IMR-90 (cell line): Measurements from ENCODE around the gene DUSP28. TPM values are rescaled to one million over a fixed set of nuclear protein-coding genes. Genes with fewer than 3 reads are reported as not detected.

Source experiments
- ATAC-seq: fragments of 200-7000 bp; cut with Tn5 transposase; 2 replicates; pipeline ENCODE4 v1.9.1; 2020; ENCODE audit warnings: low read depth, mild to moderate bottlenecking, moderate library complexity
- BruUV-seq: library from RNA; stranded (reverse); fragments of 400-500 nt; replicated peaks from 2 replicates; lab custom pipeline; 2021; lab: Mats Ljungman, UMichigan
- CTCF ChIA-PET: fragments of 300-600 bp; formaldehyde crosslinking; extraction: SDS; loops from one replicate; lab custom pipeline; 2021; ENCODE audit warnings: antibody characterized with exemption; lab: Yijun Ruan, JAX
- POLR2A ChIA-PET: fragments of 300-600 bp; sonication (Branson Sonifier 250); formaldehyde crosslinking; loops from one replicate; lab custom pipeline; 2022; ENCODE audit warnings: antibody characterized with exemption; ENCODE audit not compliant: unreplicated experiment; lab: Charles Lee
- DNase-seq: peaks from one replicate; pipeline ENCODE4 v3.0.0; 2013
- H2AFZ ChIP-seq: replicated peaks from 2 replicates; pipeline ENCODE3; 2013; ENCODE audit warnings: low read length, mild to moderate bottlenecking; ENCODE audit not compliant: poor library complexity
- H2AK5ac ChIP-seq: 2 replicates; pipeline ENCODE4 v1.6.1; 2013; ENCODE audit warnings: low read depth, low read length, inconsistent platforms
- H2AK9ac ChIP-seq: replicated peaks from 2 replicates; pipeline ENCODE3; 2013; ENCODE audit warnings: mild to moderate bottlenecking, low read depth, low read length, moderate library complexity; ENCODE audit not compliant: poor library complexity
- H2BK120ac ChIP-seq: 2 replicates; pipeline ENCODE4 v1.6.1; 2013; ENCODE audit warnings: low read depth, low read length, inconsistent platforms
- H2BK15ac ChIP-seq: 3 replicates; pipeline ENCODE4 v1.6.1; 2013; ENCODE audit warnings: low read depth, low read length, inconsistent platforms
- H2BK20ac ChIP-seq: 2 replicates; pipeline ENCODE4 v1.6.1; 2013; ENCODE audit warnings: low read depth, mild to moderate bottlenecking, inconsistent platforms, low read length, moderate library complexity
- H2BK5ac ChIP-seq: 2 replicates; pipeline ENCODE4 v1.6.1; 2013; ENCODE audit warnings: mild to moderate bottlenecking, low read depth, low read length, inconsistent platforms; ENCODE audit not compliant: poor library complexity, severe bottlenecking
- H3K14ac ChIP-seq: replicated peaks from 2 replicates; pipeline ENCODE4 v1.6.1; 2013; ENCODE audit warnings: low read depth, low read length, inconsistent platforms
- H3K18ac ChIP-seq: 2 replicates; pipeline ENCODE4 v1.6.1; 2013; ENCODE audit warnings: low read depth, low read length, control low read depth
- H3K23ac ChIP-seq: 2 replicates; pipeline ENCODE4 v1.6.1; 2013; ENCODE audit warnings: low read depth, low read length, inconsistent platforms
- H3K27ac ChIP-seq: 2 replicates; pipeline ENCODE4 v1.5.1; 2013; ENCODE audit warnings: mild to moderate bottlenecking, control low read depth, low read length; ENCODE audit not compliant: insufficient read depth
- H3K27me3 ChIP-seq: 2 replicates; pipeline ENCODE4 v1.6.1; 2013; ENCODE audit warnings: low read length; ENCODE audit not compliant: control insufficient read depth, insufficient read depth
- H3K36me3 ChIP-seq: 2 replicates; pipeline ENCODE4 v1.6.1; 2013; ENCODE audit warnings: low read length, mixed read lengths; ENCODE audit not compliant: control insufficient read depth, insufficient read depth
- H3K4ac ChIP-seq: 2 replicates; pipeline ENCODE4 v1.6.1; 2013; ENCODE audit warnings: low read depth, low read length, inconsistent platforms
- H3K4me1 ChIP-seq: 2 replicates; pipeline ENCODE4 v1.6.1; 2013; ENCODE audit warnings: low read length, mixed read lengths; ENCODE audit not compliant: control insufficient read depth, insufficient read depth
- H3K4me2 ChIP-seq: 2 replicates; pipeline ENCODE4 v1.6.1; 2013; ENCODE audit warnings: low read depth, mild to moderate bottlenecking, control low read depth, low read length, moderate library complexity
- H3K4me3 ChIP-seq: 2 replicates; pipeline ENCODE4 v1.5.1; 2013; ENCODE audit warnings: low read depth, mild to moderate bottlenecking, control low read depth, low read length, moderate library complexity; ENCODE audit not compliant: insufficient read depth
- H3K56ac ChIP-seq: 2 replicates; pipeline ENCODE4 v1.6.1; 2013; ENCODE audit warnings: low read length, inconsistent platforms; ENCODE audit not compliant: insufficient read depth; ENCODE audit errors: extremely low read depth
- H3K79me1 ChIP-seq, 2 experiments: 2 replicates each; pipeline ENCODE4 v1.6.1; 2013; ENCODE audit warnings: low read length in 2 of 2, inconsistent platforms in 1 of 2, low read depth in 1 of 2
- H3K9ac ChIP-seq: 2 replicates; pipeline ENCODE4 v1.6.1; 2013; ENCODE audit warnings: low read depth, low read length, control low read depth
- H3K9me1 ChIP-seq: 2 replicates; pipeline ENCODE4 v1.6.1; 2013; ENCODE audit warnings: low read length, inconsistent platforms; ENCODE audit not compliant: insufficient read depth
- H3K9me3 ChIP-seq: 2 replicates; pipeline ENCODE4 v1.6.1; 2013; ENCODE audit warnings: low read length; ENCODE audit not compliant: control insufficient read depth, insufficient read depth
- H4K20me1 ChIP-seq: 2 replicates; pipeline ENCODE4 v1.6.1; 2013; ENCODE audit warnings: low read length, inconsistent platforms; ENCODE audit not compliant: insufficient read depth
- H4K5ac ChIP-seq: 2 replicates; pipeline ENCODE4 v1.6.1; 2013; ENCODE audit warnings: mild to moderate bottlenecking, low read depth, low read length, control low read depth
- H4K8ac ChIP-seq, 2 experiments: 2 replicates each; pipeline ENCODE4 v1.6.1; 2013; ENCODE audit warnings: low read depth in 2 of 2, low read length in 2 of 2, control low read depth in 1 of 2, inconsistent platforms in 1 of 2
- H4K91ac ChIP-seq: 2 replicates; pipeline ENCODE4 v1.6.1; 2013; ENCODE audit warnings: low read depth, low read length, inconsistent platforms; ENCODE audit not compliant: insufficient read depth
- CEBPB ChIP-seq: IDR thresholded peaks from 2 replicates; pipeline ENCODE4 v1.6.1; 2012; ENCODE audit warnings: low read depth, low read length, improper control_type of control experiment
- MAFK ChIP-seq: IDR thresholded peaks from 2 replicates; pipeline ENCODE4 v1.6.1; 2012; ENCODE audit warnings: low read depth, low read length, improper control_type of control experiment
- NFE2L2 ChIP-seq: fragments of 150-350 bp; IDR thresholded peaks from 2 replicates; pipeline ENCODE4 v1.6.1; 2016; ENCODE audit warnings: low read depth, mild to moderate bottlenecking, low read length
- POLR2A ChIP-seq: IDR thresholded peaks from 2 replicates; pipeline ENCODE4 v1.6.1; 2012; ENCODE audit warnings: mild to moderate bottlenecking, low read depth, low read length
- RCOR1 ChIP-seq: IDR thresholded peaks from 2 replicates; pipeline ENCODE4 v1.6.1; 2012; ENCODE audit warnings: mild to moderate bottlenecking, low read length, improper control_type of control experiment; ENCODE audit not compliant: insufficient replicate concordance
- WGBS, 2 experiments: methylation state at CpG; one replicate each; pipeline versions ENCODE4 v1.1.5 to v1.1.7; 2013; ENCODE audit warnings: missing lambda C conversion rate in 2 of 2; ENCODE audit not compliant: insufficient read length in 1 of 2; ENCODE audit errors: extremely low coverage in 2 of 2; 5-methylcytosine and 5-hydroxymethylcytosine counted together
- dilution Hi-C: fragments of 300-500 bp; cut with HindIII; formaldehyde crosslinking; loops from one replicate; pipeline ENCODE4 v1.14.3; 2018; ENCODE audit warnings: low sequenced_read_pairs; ENCODE audit not compliant: unreplicated experiment
- in situ Hi-C: fragments of 300-500 bp; cut with MboI; formaldehyde crosslinking; loops from 3 replicates; pipeline ENCODE4 v1.14.3; 2019; ENCODE audit warnings: low sequenced_read_pairs, inconsistent platforms, mixed read lengths
- intact Hi-C: fragments of 100-400 bp; cut with micrococcal nuclease; formaldehyde crosslinking; loops from 2 replicates; pipeline ENCODE4 v1.10.0; 2022
- polyA plus RNA-seq, 3 experiments: library from polyadenylated mRNA; depleted of rRNA; stranded (reverse); fragments of >200 nt; gene quantifications; 2 replicates each; pipeline ENCODE4 v1.2.3, GENCODE V29; 2012; ENCODE audit warnings: low replicate concordance in 1 of 3
- total RNA-seq: library from RNA; depleted of rRNA; stranded (reverse); fragments of >200 nt; gene quantifications from 2 replicates; pipeline ENCODE4 v1.2.3, GENCODE V29; 2012
- TF ChIP-seq, protein P1 (sequence below): fragments of 150-350 bp; IDR thresholded peaks from 2 replicates; pipeline ENCODE4 v1.6.1; 2016; ENCODE audit warnings: low read depth, mild to moderate bottlenecking, low read length, moderate library complexity, borderline replicate concordance

Gene DUSP28
- total and polyA plus RNA-seq, 2 of the 4 experiments (the other 2 are of a cell fraction), result 1.1 to 3.3 TPM

DNA sequence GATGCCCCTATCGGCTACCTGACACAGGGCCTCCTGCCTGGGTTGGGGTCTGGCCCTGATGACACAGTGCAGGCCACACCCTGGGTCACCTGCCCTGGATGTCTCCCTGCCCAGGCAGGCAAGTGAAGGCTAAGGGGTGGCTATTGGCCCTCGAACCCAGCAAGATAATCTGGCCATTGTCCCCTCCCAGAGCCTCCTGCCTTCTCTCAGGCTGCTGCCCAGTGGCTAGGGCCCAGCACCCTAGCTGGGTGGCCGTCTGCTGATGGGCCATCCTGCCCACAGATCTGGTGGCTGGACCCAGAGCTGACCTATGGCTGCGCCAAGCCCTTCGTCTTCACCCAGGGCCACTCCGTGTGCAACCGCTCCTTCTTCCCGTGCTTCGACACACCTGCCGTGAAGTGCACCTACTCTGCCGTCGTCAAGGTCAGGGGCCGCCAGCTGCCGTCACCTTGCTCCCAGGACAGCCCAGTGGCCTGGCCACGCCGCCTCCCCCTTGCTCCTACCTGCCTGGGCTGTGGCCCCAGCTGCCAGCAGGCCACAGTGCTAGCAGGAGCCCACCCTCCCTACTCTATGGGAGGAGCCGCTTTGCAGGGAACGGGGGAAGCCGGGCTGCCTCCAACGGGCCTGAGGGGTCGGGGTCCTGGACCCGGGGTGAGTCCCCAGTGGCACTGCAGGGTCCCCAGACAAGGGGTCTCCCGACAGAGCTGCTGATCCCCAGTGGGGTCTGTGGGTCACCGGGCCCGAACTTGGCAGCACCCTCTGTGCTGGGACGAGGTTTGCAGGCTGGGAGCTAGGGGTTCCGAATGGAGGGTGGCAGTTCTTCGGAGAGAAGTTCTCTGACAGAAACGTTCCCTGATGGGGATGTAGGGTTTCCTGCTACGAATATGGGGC lies 12.2 kb downstream of the DUSP28 start (continued):
- no peak for TF ChIP-seq MAFK

DNA sequence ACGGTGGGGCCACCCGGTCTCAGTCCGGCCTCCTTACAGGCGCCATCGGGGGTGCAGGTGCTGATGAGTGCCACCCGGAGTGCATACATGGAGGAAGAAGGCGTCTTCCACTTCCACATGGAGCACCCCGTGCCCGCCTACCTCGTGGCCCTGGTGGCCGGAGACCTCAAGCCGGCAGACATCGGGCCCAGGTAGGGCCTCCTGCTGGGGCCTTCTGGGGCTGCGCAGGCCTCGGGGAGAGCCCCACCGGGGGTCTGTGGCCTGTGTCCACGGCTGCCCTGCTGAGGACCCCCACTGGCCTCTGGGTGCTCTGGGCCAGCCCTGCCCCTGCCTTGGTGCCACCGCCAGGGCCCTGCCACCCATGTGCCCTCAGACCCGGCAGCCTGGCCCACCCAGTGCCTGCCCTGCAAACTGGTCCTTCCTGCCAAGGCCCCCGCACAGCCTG lies 12.9 kb downstream of the DUSP28 start:
- peaks cover 7% of the 10 kb centered on the region for H3K4me1 ChIP-seq
- dilution Hi-C loops, result no loop called here
- no peak overlapping the region for H3K9ac ChIP-seq
- H2AK5ac ChIP-seq, result no peak overlapping the region
- no peak overlapping the region for H2BK5ac ChIP-seq
- in situ Hi-C loops, result no loop called here
- no peak overlapping the region for H3K56ac ChIP-seq
- WGBS, 2 experiments, result 92% methylated on average over 16 of the region's 20 CpGs; no CpG with 5 or more reads in 1 of the 2 experiments
- no peak overlapping the region for H4K8ac ChIP-seq
- H4K5ac ChIP-seq, result no peak overlapping the region
- intact Hi-C loops, result no loop called here
- H3K27ac ChIP-seq, result no peak overlapping the region
- no peak overlapping the region for H2AK9ac ChIP-seq
- H3K79me1 ChIP-seq, result peaks cover 7 to 35% of the 10 kb centered on the region in 2 experiments; a peak in 3 of 4 replicates
- DNase-seq (no peak), ATAC-seq (no peak)
- no peaks in the 10 kb centered on the region for H3K9me3 ChIP-seq
- no peak overlapping the region for H2BK15ac ChIP-seq
- H2AFZ ChIP-seq, result peak overlapping the region; percentile 66
- H2BK20ac ChIP-seq, result no peak overlapping the region
- peaks cover 7% of the 10 kb centered on the region for H3K9me1 ChIP-seq
- H2BK120ac ChIP-seq, result no peak overlapping the region
- H3K4me3 ChIP-seq, result no peak overlapping the region
- H3K23ac ChIP-seq, result no peak overlapping the region
- TF ChIP-seq RCOR1, result no peak
- TF ChIP-seq, protein P1, sequence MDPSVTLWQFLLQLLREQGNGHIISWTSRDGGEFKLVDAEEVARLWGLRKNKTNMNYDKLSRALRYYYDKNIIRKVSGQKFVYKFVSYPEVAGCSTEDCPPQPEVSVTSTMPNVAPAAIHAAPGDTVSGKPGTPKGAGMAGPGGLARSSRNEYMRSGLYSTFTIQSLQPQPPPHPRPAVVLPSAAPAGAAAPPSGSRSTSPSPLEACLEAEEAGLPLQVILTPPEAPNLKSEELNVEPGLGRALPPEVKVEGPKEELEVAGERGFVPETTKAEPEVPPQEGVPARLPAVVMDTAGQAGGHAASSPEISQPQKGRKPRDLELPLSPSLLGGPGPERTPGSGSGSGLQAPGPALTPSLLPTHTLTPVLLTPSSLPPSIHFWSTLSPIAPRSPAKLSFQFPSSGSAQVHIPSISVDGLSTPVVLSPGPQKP, result no peak
- no peak for TF ChIP-seq CEBPB
- TF ChIP-seq NFE2L2, result no peak
- no peak for TF ChIP-seq POLR2A
- H3K4ac ChIP-seq, result no peak overlapping the region
- no peak overlapping the region for H3K4me2 ChIP-seq
- H3K27me3 ChIP-seq, result no peaks in the 10 kb centered on the region
- peaks cover 15% of the 10 kb centered on the region for H4K20me1 ChIP-seq
- no TSS peak for BruUV-seq
- ChIA-PET CTCF (interaction anchor here (0.6 kb wide), 1 partner anchor 68 kb away, joined by 3 read pairs; no protein-coding TSS in a partner anchor), POLR2A (no interaction called here)
- H3K36me3 ChIP-seq, result peaks cover 31% of the 10 kb centered on the region
- no peak overlapping the region for H4K91ac ChIP-seq
- no peak overlapping the region for H3K14ac ChIP-seq
- H3K18ac ChIP-seq, result no peak overlapping the region
